A549 (cell line): ENCODE measurements around the gene CHID1. TPM values are rescaled to one million over a fixed set of nuclear protein-coding genes. Genes with fewer than 3 reads are reported as not detected.

Source experiments
- ATAC-seq, 2 experiments: fragments of 200-7000 bp in 1 of 2; fragments of >200 bp in 1 of 2; cut with Nextera tagmentation in 1 of 2; cut with Tn5 transposase in 1 of 2; 3 replicates each; pipeline versions ENCODE4 v1.8.0 to v1.9.1; 2018 to 2020; ENCODE audit warnings: mild to moderate bottlenecking in 1 of 2, moderate library complexity in 1 of 2
- CTCF ChIA-PET: fragments of 300-600 bp; sonication (Branson Sonifier 250); formaldehyde crosslinking; extraction: SDS; loops from one replicate; lab custom pipeline; 2021; ENCODE audit warnings: antibody characterized with exemption, inconsistent platforms; lab: Yijun Ruan, JAX
- POLR2A ChIA-PET: fragments of 350-600 bp; formaldehyde crosslinking; extraction: SDS; loops from one replicate; lab custom pipeline; 2021; ENCODE audit warnings: antibody characterized with exemption, inconsistent platforms; lab: Yijun Ruan, JAX
- DNase-seq, 2 experiments: peaks; one replicate each; pipeline versions ENCODE4 v3.0.0 to v3.0.0-alpha.2; 2011 to 2016; ENCODE audit warnings: low read depth in 1 of 2, low spot score in 1 of 2
- FAIRE-seq: peaks from 2 replicates; lab custom pipeline; 2011; peaks lifted over from hg19 to GRCh38; lab: Jason Lieb, UNC
- H3K27ac ChIP-seq, 2 experiments: fragments of >200 bp; sonication (Bioruptor Twin); formaldehyde crosslinking; 3 replicates each; pipeline ENCODE4 v1.5.1; 2016 to 2017
- H3K4me1 ChIP-seq: fragments of >200 bp; sonication (Bioruptor Twin); formaldehyde crosslinking; 3 replicates; pipeline ENCODE4 v1.6.1; 2016
- H3K4me2 ChIP-seq: fragments of >200 bp; sonication (Bioruptor Twin); formaldehyde crosslinking; 3 replicates; pipeline ENCODE4 v1.6.1; 2016
- H3K4me3 ChIP-seq: fragments of >200 bp; sonication (Bioruptor Twin); formaldehyde crosslinking; 3 replicates; pipeline ENCODE4 v1.5.1; 2016
- H3K9me3 ChIP-seq: fragments of >200 bp; sonication (Bioruptor Twin); formaldehyde crosslinking; 3 replicates; pipeline ENCODE4 v1.6.1; 2016
- CHD4 ChIP-seq: fragments of 200-600 bp; sonication (generic); IDR thresholded peaks from 2 replicates; pipeline ENCODE4 v1.6.1; 2016; ENCODE audit warnings: antibody characterized with exemption, mild to moderate bottlenecking, borderline replicate concordance
- CTCF ChIP-seq: fragments of >200 bp; sonication (Bioruptor Twin); formaldehyde crosslinking; IDR thresholded peaks from 3 replicates; pipeline ENCODE4 v1.5.1; 2016
- E2F6 ChIP-seq: IDR thresholded peaks from 2 replicates; pipeline ENCODE4 v1.6.1; 2012; ENCODE audit warnings: low read depth, borderline replicate concordance
- EHMT2 ChIP-seq: fragments of 200-600 bp; sonication (generic); IDR thresholded peaks from 2 replicates; pipeline ENCODE4 v1.6.1; 2016; ENCODE audit warnings: antibody characterized with exemption, low read depth, mild to moderate bottlenecking, moderate library complexity
- FOSB ChIP-seq: fragments of 250-450 bp; sonication (Bioruptor Pico); IDR thresholded peaks from 2 replicates; pipeline ENCODE4 v1.5.0; 2020; ENCODE audit warnings: mild to moderate bottlenecking, moderate library complexity
- HDAC2 ChIP-seq: fragments of 200-600 bp; sonication (generic); IDR thresholded peaks from 2 replicates; pipeline ENCODE4 v1.6.1; 2016
- HOXB13 ChIP-seq: fragments of 250-450 bp; sonication (Bioruptor Pico); IDR thresholded peaks from 2 replicates; pipeline ENCODE4 v1.5.0; 2020; ENCODE audit warnings: low read depth, mild to moderate bottlenecking, moderate library complexity
- JUNB ChIP-seq: fragments of >200 bp; sonication (Bioruptor Twin); formaldehyde crosslinking; IDR thresholded peaks from 2 replicates; pipeline ENCODE4 v1.6.1; 2016
- MAFK ChIP-seq: fragments of 450-650 bp; IDR thresholded peaks from 2 replicates; pipeline ENCODE4 v1.6.1; 2014; ENCODE audit not compliant: partially characterized antibody
- MAX ChIP-seq: IDR thresholded peaks from 2 replicates; pipeline ENCODE4 v1.6.1; 2012
- MYC ChIP-seq: IDR thresholded peaks from 2 replicates; pipeline ENCODE4 v1.6.1; 2012; ENCODE audit warnings: mild to moderate bottlenecking, inconsistent platforms, low read length, improper control_type of control experiment, borderline replicate concordance
- PHF8 ChIP-seq: fragments of 200-600 bp; sonication (generic); IDR thresholded peaks from 2 replicates; pipeline ENCODE4 v1.6.1; 2016; ENCODE audit warnings: low read depth, mild to moderate bottlenecking, antibody characterized with exemption, moderate library complexity, borderline replicate concordance
- POLR2A ChIP-seq: IDR thresholded peaks from 2 replicates; pipeline ENCODE4 v1.6.1; 2012; ENCODE audit warnings: mild to moderate bottlenecking, low read length
- POLR2AphosphoS2 ChIP-seq: conservative IDR thresholded peaks from 2 replicates; pipeline ENCODE4 v1.6.1; 2012; ENCODE audit warnings: low read length, improper control_type of control experiment, inconsistent platforms
- SREBF2 ChIP-seq: fragments of 450-650 bp; IDR thresholded peaks from 2 replicates; pipeline ENCODE4 v1.6.1; 2014; ENCODE audit warnings: mild to moderate bottlenecking, moderate library complexity
- TFCP2L1 ChIP-seq: fragments of 250-450 bp; sonication (Bioruptor Pico); IDR thresholded peaks from 2 replicates; pipeline ENCODE4 v1.5.0; 2021; ENCODE audit warnings: mild to moderate bottlenecking
- ZNF302 ChIP-seq: fragments of 250-450 bp; sonication (Bioruptor Pico); IDR thresholded peaks from 2 replicates; pipeline ENCODE4 v1.9.0; 2021; ENCODE audit warnings: inconsistent platforms, mild to moderate bottlenecking, moderate library complexity
- whole genome bisulfite sequencing: methylation state at CpG from one replicate; pipeline ENCODE4 v1.1.6; 2017; ENCODE audit errors: missing lambda C conversion rate; 5-methylcytosine and 5-hydroxymethylcytosine counted together
- polyA plus RNA-seq, 4 experiments: library from polyadenylated mRNA; depleted of rRNA in 3 of 4; stranded (reverse); fragments of >200 nt; fragmentation: RNase III in 1 of 4; extraction: RNeasy Plus Mini Kit Qiagen cat#74134 plus additional on column Dnase treatment in 1 of 4; gene quantifications; 2 replicates in 3 of 4; 3 replicates in 1 of 4; pipeline ENCODE4 v1.2.3, GENCODE V29; 2011 to 2017

CHID1 gene
- polyA plus RNA-seq, 2 of the 4 experiments (the other 2 are of a cell fraction): 53.8 to 70.6 TPM

GRCh38 chr11:880447-880846 is 30.2 kb downstream of the CHID1 start (continued):
- TF ChIP-seq POLR2AphosphoS2 (no peak), FOSB (CRISPR knock-in tag) (no peak), HOXB13 (CRISPR knock-in tag) (no peak), EHMT2 (no peak), E2F6 (no peak)

- Histone ChIP-seq H3K4me3 (no peak overlapping the region), H3K27ac (no peak overlapping the region), H3K4me1 (no peaks in the 10 kb centered on the region), H3K4me2 (no peak overlapping the region), H3K9me3 (no peaks in the 10 kb centered on the region)
- DNase-seq (peak in 1 of 2 experiments; percentile 71), FAIRE-seq (no peak), ATAC-seq (peak; percentile 80)
- ChIA-PET POLR2A (no interaction called here), CTCF (interaction anchor here (1.1 to 1.9 kb wide), 6 partner anchors 9 to 176 kb away, joined by 3 to 7 read pairs (median 5); no protein-coding TSS in a partner anchor)
- WGBS: 74% methylated on average over 8 of the region's 11 CpGs
- TF ChIP-seq CHD4: no peak
- TF ChIP-seq POLR2A: no peak
- no peak for TF ChIP-seq SREBF2
- no peak for TF ChIP-seq MYC
- no peak for TF ChIP-seq HDAC2
Observed at GRCh38 chr11:877565-877964, 33.0 kb downstream of the CHID1 start.

GRCh38 chr11:876545-876944 is 34.1 kb downstream of the CHID1 start:
- peak; percentile 40 for TF ChIP-seq MAFK
- TF ChIP-seq TFCP2L1: no peak
- no peak overlapping the region for H3K4me2 ChIP-seq
- FAIRE-seq (no peak), DNase-seq (no peak), ATAC-seq (peak; percentile 2 to 9; a peak in 4 of 6 replicates)
- 89% methylated on average over 11 of the region's 12 CpGs for WGBS
- no peak overlapping the region for H3K27ac ChIP-seq
- H3K4me3 ChIP-seq: no peak overlapping the region
- POLR2A ChIA-PET: no interaction called here
- CTCF ChIA-PET: interaction anchor here (1.3 to 2.4 kb wide), 6 partner anchors 15 to 177 kb away, joined by 3 to 14 read pairs (median 6); no protein-coding TSS in a partner anchor
- H3K9me3 ChIP-seq: no peaks in the 10 kb centered on the region
- H3K4me1 ChIP-seq: peaks cover 5% of the 10 kb centered on the region; the same call in 1 of the 3 replicates

GRCh38 chr11:875769-876301 is 34.8 kb downstream of the CHID1 start:
- ChIA-PET POLR2A (no interaction called here), CTCF (interaction anchor here (1.3 to 2.4 kb wide), 4 partner anchors 16 to 175 kb away, joined by 3 to 14 read pairs (median 6); no protein-coding TSS in a partner anchor)
- Histone ChIP-seq H3K4me2 (no peak overlapping the region), H3K9me3 (no peaks in the 10 kb centered on the region), H3K4me1 (peaks cover 5% of the 10 kb centered on the region; the same call in 1 of the 3 replicates), H3K4me3 (no peak overlapping the region), H3K27ac (no peak overlapping the region)
- DNase-seq (no peak), FAIRE-seq (no peak), ATAC-seq (no peak)
- TF ChIP-seq ZNF302 (CRISPR knock-in tag) (no peak), MAX (no peak), PHF8 (no peak), JUNB (no peak), CTCF (no peak), POLR2AphosphoS2 (no peak)
- WGBS: 91% methylated on average over 21 of the region's 21 CpGs
